ENCODE measurements around the gene SEC11A. TPM values are rescaled to one million over a fixed set of nuclear protein-coding genes. Genes with fewer than 3 reads are reported as not detected.

SEC11A gene
- total RNA-seq, 1 experiment from 2014 or later: 104 TPM

DNA sequence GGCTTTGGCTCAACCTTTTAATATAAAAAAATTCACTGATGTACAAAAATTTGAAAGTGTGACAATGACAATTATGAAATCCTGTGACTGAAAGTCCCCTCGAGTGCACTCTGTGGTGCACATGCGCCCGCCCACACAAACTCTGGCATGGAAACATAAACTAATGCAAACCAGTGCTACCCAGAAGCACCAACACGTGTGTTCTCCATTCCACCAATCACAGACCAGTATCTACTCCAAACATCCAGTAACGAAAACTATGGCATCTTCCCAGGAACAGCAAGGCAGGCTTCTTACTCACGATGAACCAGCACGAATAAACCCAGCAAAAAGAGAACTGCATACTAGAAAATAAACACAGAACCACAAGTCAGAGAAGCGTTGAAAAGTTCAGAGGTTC is 46.2 kb downstream of the SEC11A start:
- H3K36me3 ChIP-seq (ENCODE audit: insufficient read depth, low read length, poor library complexity, severe bottlenecking): peaks cover 4% of the 10 kb centered on the region

DNA sequence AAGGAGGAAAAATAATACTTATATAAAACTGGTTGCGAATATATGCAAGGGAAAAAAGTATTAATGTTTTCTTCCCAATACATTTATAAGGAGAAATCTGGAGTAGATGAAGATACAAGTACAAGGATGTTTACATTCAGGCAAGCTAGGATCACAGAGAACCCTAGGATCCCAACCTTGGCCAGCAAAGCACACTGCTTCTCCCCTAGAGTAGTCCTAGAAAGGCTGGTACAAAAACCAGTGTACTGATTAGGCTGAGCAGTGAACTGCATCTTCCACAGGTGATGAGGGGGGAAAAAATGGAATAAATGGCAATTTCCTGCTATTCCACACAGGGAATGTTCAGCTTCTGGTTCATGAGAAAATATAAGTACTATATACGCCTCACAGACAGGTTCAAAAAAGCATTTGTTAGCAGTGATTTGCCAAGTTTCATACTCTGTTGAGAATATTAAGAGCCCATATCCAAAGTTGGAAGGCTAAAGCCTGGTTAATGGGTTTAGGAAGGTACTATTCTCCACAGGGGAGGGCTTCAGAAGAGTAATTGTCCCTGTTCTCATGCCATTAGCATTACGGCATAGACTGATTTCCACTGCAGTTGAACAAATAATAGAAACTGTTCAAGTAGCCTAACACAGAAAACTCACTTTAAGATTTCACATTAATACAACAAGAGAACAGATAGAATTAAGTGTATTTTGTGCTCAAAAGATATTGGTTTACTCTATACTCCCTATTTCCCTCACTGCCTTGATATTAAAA is 47.5 kb downstream of the SEC11A start:
- POLR2A ChIA-PET (ENCODE audit: low non-redundant PET): no interaction called here
- BruUV-seq (replicated peaks): no TSS peak
- CTCF ChIA-PET: no interaction called here
- DNase-seq (ENCODE audit: low spot score): no peak
- TF ChIP-seq, protein P1, sequence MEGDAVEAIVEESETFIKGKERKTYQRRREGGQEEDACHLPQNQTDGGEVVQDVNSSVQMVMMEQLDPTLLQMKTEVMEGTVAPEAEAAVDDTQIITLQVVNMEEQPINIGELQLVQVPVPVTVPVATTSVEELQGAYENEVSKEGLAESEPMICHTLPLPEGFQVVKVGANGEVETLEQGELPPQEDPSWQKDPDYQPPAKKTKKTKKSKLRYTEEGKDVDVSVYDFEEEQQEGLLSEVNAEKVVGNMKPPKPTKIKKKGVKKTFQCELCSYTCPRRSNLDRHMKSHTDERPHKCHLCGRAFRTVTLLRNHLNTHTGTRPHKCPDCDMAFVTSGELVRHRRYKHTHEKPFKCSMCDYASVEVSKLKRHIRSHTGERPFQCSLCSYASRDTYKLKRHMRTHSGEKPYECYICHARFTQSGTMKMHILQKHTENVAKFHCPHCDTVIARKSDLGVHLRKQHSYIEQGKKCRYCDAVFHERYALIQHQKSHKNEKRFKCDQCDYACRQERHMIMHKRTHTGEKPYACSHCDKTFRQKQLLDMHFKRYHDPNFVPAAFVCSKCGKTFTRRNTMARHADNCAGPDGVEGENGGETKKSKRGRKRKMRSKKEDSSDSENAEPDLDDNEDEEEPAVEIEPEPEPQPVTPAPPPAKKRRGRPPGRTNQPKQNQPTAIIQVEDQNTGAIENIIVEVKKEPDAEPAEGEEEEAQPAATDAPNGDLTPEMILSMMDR (conservative IDR thresholded peaks at IDR 0.05; ENCODE audit: low read depth, low read length): no peak
- no peak for TF ChIP-seq EZH2 (IDR thresholded peaks at IDR 0.05; ENCODE audit: borderline replicate concordance, low read depth, low read length, poor library complexity, severe bottlenecking)
- no peak overlapping the region for H3K4me3 ChIP-seq (ENCODE audit: low read depth, low read length, poor library complexity, severe bottlenecking)
- no peaks in the 10 kb centered on the region for H3K27me3 ChIP-seq (replicated peaks; ENCODE audit: insufficient read depth, low read depth, low read length, poor library complexity)
- no peaks in the 10 kb centered on the region for H3K9me3 ChIP-seq (ENCODE audit: low read depth, low read length, poor library complexity, severe bottlenecking)
- intact Hi-C loops (cut with micrococcal nuclease; ENCODE audit: unreplicated experiment): no loop called here
- H3K36me3 ChIP-seq (ENCODE audit: insufficient read depth, low read length, poor library complexity, severe bottlenecking): peaks cover 4% of the 10 kb centered on the region
- H3K4me1 ChIP-seq (ENCODE audit: insufficient read depth, low read length, poor library complexity, severe bottlenecking): no peaks in the 10 kb centered on the region
- H3K27ac ChIP-seq (ENCODE audit: low read depth, low read length, poor library complexity, severe bottlenecking): no peak overlapping the region

More for the DNA sequence above, 46.2 kb downstream of the SEC11A start:
- DNase-seq (ENCODE audit: low spot score): no peak
- Histone ChIP-seq H3K27ac (ENCODE audit: low read depth, low read length, poor library complexity, severe bottlenecking) (no peak overlapping the region), H3K27me3 (replicated peaks; ENCODE audit: insufficient read depth, low read depth, low read length, poor library complexity) (no peaks in the 10 kb centered on the region), H3K4me1 (ENCODE audit: insufficient read depth, low read length, poor library complexity, severe bottlenecking) (no peaks in the 10 kb centered on the region), H3K4me3 (ENCODE audit: low read depth, low read length, poor library complexity, severe bottlenecking) (no peak overlapping the region), H3K9me3 (ENCODE audit: low read depth, low read length, poor library complexity, severe bottlenecking) (no peaks in the 10 kb centered on the region)
- BruUV-seq (replicated peaks): TSS peak; percentile 78
- intact Hi-C loops (cut with micrococcal nuclease; ENCODE audit: unreplicated experiment): no loop called here
- ChIA-PET POLR2A (ENCODE audit: low non-redundant PET) (no interaction called here), CTCF (no interaction called here)
- TF ChIP-seq EZH2 (IDR thresholded peaks at IDR 0.05; ENCODE audit: borderline replicate concordance, low read depth, low read length, poor library complexity, severe bottlenecking): no peak
- TF ChIP-seq, protein P1 (conservative IDR thresholded peaks at IDR 0.05; ENCODE audit: low read depth, low read length): no peak

DNA sequence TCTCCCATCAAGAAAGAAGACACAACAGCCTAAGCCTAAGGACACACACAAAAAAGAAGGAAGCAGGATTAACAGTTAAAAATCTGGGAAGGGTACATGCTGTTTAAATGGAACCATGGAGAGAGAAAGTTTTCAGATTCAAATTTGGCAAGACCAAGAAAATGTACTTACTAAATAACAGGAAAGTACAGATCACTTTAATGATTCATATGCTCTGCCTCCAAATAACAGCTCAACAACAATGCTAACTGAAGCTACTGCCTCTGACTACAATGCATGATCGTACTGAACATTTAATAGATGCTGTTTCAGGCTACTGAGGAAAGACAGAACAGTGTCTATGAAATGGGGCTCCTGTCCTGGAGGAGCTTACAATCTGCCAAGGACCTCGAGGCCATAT is 49.6 kb downstream of the SEC11A start:
- H3K4me1 ChIP-seq (ENCODE audit: insufficient read depth, low read length, poor library complexity, severe bottlenecking): no peaks in the 10 kb centered on the region
- DNase-seq (ENCODE audit: low spot score): no peak
- intact Hi-C loops (cut with micrococcal nuclease; ENCODE audit: unreplicated experiment): no loop called here
- TF ChIP-seq, protein P1 (conservative IDR thresholded peaks at IDR 0.05; ENCODE audit: low read depth, low read length): no peak
- TF ChIP-seq EZH2 (IDR thresholded peaks at IDR 0.05; ENCODE audit: borderline replicate concordance, low read depth, low read length, poor library complexity, severe bottlenecking): no peak
- no TSS peak for BruUV-seq (replicated peaks)
- H3K27ac ChIP-seq (ENCODE audit: low read depth, low read length, poor library complexity, severe bottlenecking): no peak overlapping the region
- CTCF ChIA-PET: no interaction called here
- peaks cover 4% of the 10 kb centered on the region for H3K36me3 ChIP-seq (ENCODE audit: insufficient read depth, low read length, poor library complexity, severe bottlenecking)
- no peak overlapping the region for H3K4me3 ChIP-seq (ENCODE audit: low read depth, low read length, poor library complexity, severe bottlenecking)
- H3K27me3 ChIP-seq (replicated peaks; ENCODE audit: insufficient read depth, low read depth, low read length, poor library complexity): no peaks in the 10 kb centered on the region
- POLR2A ChIA-PET (ENCODE audit: low non-redundant PET): no interaction called here
- no peaks in the 10 kb centered on the region for H3K9me3 ChIP-seq (ENCODE audit: low read depth, low read length, poor library complexity, severe bottlenecking)

Measured in A673 (cell line).